HG03460 (cell line): ENCODE results near the gene TMBIM4.
"Not testable (repeated sequence)": the region's sequence is repeated elsewhere in the genome, so short reads cannot be mapped to it uniquely, and the experiment has no call there.

ENCODE experiments used
- ATAC-seq: cut with Tn5 transposase; IDR thresholded peaks from one replicate; pipeline ENCODE4 v1.9.1; 2021; ENCODE audit not compliant: unreplicated experiment

TMBIM4 gene

GRCh38 chr12:66169221-66170170 lies at the start of gene TMBIM4:
Gene TMBIM4 (minus strand): TSS chr12:66169996. CDS start chr12:66169951, 45 bp downstream.
- peak; percentile 85 for ATAC-seq

- ATAC-seq, result no peak
Measured at GRCh38 chr12:66217342-66217917, 47.6 kb upstream of the TMBIM4 start.

GRCh38 chr12:66213011-66213410 lies 43.2 kb upstream of the TMBIM4 start:
- not testable (repeated sequence) for ATAC-seq

- ATAC-seq, result not testable (repeated sequence)
Measured at GRCh38 chr12:66211573-66211972, 41.8 kb upstream of the TMBIM4 start.

GRCh38 chr12:66210840-66211239 lies 41.0 kb upstream of the TMBIM4 start:
- ATAC-seq, result no peak

- no peak for ATAC-seq
Measured at GRCh38 chr12:66206141-66206540, 36.3 kb upstream of the TMBIM4 start.

- ATAC-seq, result no peak
Measured at GRCh38 chr12:66203820-66204219, 34.0 kb upstream of the TMBIM4 start.

GRCh38 chr12:66199831-66200509 lies 30.2 kb upstream of the TMBIM4 start:
- no peak for ATAC-seq

- ATAC-seq, result no peak
Measured at GRCh38 chr12:66199141-66199540, 29.3 kb upstream of the TMBIM4 start.

GRCh38 chr12:66197495-66197921 lies 27.7 kb upstream of the TMBIM4 start:
- no peak for ATAC-seq

- ATAC-seq, result peak; percentile 85
Measured at GRCh38 chr12:66196806-66197205, 27.0 kb upstream of the TMBIM4 start.

- no peak for ATAC-seq
Measured at GRCh38 chr12:66195242-66195641, 25.4 kb upstream of the TMBIM4 start.

GRCh38 chr12:66194122-66194521 lies 24.3 kb upstream of the TMBIM4 start:
- ATAC-seq, result no peak

GRCh38 chr12:66191547-66192126 lies 21.8 kb upstream of the TMBIM4 start:
- ATAC-seq, result no peak

GRCh38 chr12:66190519-66191370 lies 20.9 kb upstream of the TMBIM4 start:
- ATAC-seq, result peak; percentile 35

- ATAC-seq, result no peak
Measured at GRCh38 chr12:66189889-66190288, 20.1 kb upstream of the TMBIM4 start.

GRCh38 chr12:66189486-66189843 lies 19.7 kb upstream of the TMBIM4 start:
- ATAC-seq, result peak; percentile 8

GRCh38 chr12:66188584-66189485 lies 19.0 kb upstream of the TMBIM4 start, which contains the start of gene IRAK3:
Gene IRAK3 (plus strand): TSS chr12:66189214. CDS start chr12:66189300, 86 bp downstream.
- ATAC-seq, result peak; percentile 57

GRCh38 chr12:66187821-66188220 lies 18.0 kb upstream of the TMBIM4 start:
- ATAC-seq, result no peak
